Skin of body (tissue), 2 donors: ENCODE data around the gene CDC42BPB. TPM values are rescaled to one million over a fixed set of nuclear protein-coding genes. Genes with fewer than 3 reads are reported as not detected.

Experiments
- DNase-seq: peaks from one replicate; lab custom pipeline; 2025; lab: John Stamatoyannopoulos, UW
- total RNA-seq: library from RNA; depleted of rRNA; stranded (reverse); fragments of >200 nt; gene quantifications from one replicate; pipeline ENCODE4 v1.2.3, GENCODE V29; 2014

Gene CDC42BPB
- total RNA-seq, 1 donor from 2014 or later, result 61.6 TPM

DNA sequence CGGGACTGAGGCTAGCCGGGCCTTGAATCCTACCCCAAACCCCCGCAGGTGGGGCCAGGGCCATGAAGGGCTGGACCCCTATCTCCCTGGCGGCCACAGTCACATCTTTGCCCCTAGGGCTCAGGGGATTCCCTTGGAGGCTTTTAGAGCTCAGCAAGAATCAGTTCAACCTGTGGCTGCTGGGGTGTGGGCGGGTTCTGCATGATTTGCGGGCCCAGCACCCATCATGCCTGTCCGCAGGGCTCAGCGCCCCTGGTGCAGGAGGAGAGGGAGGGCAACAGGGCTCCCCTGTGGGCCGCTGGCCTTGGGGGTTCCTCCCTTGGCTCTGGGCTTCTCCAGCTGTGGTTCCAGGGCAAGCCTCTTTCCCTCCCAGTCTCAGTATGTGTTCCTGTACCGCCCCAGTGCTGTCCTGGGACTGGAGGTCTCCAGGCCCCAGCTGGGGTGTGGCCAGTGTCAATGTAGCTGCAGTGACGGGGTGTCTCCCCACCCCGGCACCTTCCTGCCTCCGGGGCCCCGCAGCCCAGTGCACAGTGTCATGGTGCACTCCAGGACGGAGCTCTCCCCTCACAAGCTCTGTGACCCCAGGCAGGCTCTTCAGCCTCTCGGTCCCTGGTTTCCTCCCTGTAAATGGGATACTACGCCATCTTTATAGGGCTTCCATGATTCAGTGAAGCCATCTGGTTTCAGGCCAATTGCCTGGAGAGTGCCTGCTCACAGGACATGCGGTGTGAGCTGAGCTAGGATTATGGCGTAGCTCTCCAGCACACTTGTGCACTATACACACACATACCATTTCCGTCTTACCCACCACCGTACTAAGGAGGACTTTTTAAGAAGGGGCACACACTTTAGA is 16.8 kb upstream of the CDC42BPB start:
- no peak for DNase-seq

DNA sequence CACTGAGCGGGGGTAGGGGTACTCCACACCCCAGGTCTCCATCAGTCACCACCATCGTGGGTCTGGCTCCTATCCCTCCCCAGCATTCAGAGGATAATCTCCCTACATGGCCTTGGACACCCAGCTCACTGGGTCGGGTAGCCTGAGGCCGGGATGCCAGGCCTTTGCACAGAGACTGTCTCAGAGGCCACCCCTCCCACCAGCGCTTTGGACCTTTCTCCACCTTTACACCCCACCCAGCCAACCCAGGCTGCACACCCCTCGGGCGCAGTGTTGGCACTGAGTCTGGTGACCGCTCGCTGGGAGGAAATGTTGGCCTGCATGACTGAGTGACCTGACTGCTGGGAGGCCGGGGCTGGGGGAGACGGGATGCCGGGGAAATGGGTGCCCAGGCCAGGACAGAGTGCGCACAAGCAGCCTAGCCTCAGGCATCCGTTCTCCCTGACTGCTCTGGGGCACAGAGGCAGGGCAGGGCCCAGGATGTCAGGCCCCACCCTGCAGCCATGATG is 16.1 kb upstream of the CDC42BPB start:
- DNase-seq, result no peak

DNA sequence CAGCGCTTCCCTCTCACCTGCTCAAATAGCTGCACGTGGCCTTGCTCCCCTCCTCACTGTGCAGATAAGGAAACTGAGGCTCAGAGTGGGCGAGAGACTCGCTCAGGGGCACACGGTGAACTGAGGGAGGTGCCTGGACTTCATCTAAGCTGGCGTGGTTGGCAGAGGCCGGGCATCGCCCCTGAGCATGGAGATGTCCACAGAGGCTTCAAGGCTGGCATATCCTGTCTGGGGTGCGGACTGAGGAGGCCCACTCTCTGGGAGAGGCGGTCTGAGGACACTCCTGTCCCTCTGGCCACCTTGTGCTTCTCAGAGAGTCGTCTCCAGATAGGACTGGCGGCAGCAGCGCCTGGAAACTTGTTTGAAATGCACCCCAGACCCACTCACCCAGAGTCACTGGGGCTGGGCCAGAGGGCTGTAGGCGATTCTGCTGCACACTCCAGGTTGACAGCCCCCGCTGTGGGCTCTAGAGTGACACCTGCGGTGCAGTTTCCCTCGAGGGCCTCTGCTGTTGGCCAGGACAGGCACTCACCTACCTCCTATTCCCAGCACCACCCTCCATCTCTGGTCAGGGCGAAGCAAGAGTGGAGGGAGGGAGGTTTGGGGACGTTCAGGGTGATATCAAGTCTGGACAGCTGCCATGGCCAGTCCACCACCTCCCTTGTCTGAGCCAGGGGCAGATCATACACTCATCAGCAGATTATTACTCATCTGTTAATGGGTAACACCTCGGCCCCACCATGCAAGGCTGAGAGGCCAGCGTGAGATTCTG is 15.4 kb upstream of the CDC42BPB start:
- no peak for DNase-seq

DNA sequence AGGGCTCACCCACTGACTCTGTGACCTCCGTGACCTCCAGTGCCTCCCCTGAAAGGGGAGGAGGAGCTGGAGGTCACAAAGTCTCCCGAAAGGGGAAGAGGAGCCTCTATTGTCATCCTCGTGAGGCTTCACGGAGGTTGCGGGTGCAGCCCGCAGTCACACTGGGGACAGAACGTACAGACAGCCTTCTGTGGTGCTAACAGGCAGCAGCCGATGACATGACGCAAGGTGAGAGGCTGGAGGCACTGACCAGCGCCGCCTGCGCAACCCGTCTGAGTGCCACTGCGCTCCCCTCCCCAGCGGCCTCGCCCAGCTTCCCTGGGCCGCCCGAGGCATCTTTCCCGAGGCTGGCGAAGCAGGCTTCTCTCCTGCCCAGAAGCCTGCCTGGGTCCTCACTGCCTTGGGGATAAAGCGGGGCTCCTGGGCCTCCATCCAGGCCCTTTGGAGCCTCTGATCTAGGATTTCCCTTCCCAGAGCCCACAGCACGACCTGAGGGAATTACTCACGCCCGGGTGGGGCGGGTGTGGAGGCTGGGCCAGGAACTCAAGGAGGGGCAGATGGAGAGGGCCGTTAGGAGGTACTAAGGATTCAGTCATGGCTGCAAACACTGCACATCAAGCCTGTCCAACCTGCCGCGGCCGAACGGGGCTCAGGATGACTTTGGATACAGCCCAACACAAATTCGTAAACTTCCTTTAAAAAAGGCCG is 14.3 kb upstream of the CDC42BPB start:
- DNase-seq, result no peak

DNA sequence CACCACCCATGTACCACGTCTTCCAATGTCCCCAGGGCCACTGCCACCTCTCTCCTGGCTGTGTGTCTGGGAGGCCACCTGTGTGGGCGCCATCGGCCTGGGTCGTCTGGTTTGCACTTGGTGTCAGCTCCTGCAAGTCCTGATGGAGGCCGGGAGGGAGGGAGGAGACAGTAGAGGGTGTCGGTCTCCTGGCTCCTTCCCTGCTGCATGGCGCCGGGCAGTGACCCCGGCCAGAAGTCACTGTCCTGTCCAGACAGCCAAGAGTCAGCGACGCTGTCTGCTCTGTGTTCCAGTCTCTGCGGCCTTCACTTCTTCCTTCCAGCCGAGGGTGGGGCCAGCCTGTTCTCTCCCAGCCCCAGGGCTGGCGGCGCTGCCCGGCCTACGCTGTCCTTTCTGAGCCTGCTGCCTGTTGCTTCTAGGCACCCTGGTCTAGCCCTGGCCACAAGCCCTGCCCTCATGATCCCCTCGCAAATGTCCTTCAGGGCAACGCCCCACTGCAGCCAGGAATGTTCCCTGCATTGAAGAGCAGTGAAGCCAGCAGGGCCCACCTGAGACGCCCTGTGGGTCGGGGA is 13.7 kb upstream of the CDC42BPB start:
- no peak for DNase-seq

DNA sequence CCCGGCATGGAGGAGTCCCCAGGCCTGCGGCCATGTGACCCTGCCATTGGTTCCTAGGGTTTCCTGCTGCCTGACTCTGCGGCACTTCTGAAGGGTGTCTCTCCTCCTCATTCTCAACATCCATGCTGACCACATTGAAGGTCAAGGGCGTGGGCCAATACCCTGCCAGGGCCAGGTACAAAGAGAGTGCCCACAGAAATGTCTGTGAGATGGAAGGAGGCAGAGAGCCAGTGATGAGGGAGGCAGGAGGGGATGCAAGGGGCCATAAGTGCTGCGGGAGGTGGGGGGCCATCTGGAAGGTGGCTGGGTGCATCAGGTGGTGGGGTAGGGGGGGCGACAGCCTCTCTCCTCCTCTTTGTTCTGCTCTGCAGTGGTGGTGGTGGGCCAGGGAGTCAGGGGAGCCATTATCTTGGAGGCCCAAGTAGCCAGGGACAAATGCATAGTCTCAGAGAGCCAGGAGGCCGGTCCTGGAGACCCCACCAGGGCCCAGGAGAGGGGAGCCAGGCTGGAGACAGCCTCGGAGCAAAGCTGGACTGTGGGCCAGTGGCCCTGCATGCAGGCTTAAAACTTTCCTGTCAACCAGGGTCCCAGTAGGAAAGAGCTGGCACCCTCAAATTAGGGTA is 13.0 kb upstream of the CDC42BPB start:
- no peak for DNase-seq

DNA sequence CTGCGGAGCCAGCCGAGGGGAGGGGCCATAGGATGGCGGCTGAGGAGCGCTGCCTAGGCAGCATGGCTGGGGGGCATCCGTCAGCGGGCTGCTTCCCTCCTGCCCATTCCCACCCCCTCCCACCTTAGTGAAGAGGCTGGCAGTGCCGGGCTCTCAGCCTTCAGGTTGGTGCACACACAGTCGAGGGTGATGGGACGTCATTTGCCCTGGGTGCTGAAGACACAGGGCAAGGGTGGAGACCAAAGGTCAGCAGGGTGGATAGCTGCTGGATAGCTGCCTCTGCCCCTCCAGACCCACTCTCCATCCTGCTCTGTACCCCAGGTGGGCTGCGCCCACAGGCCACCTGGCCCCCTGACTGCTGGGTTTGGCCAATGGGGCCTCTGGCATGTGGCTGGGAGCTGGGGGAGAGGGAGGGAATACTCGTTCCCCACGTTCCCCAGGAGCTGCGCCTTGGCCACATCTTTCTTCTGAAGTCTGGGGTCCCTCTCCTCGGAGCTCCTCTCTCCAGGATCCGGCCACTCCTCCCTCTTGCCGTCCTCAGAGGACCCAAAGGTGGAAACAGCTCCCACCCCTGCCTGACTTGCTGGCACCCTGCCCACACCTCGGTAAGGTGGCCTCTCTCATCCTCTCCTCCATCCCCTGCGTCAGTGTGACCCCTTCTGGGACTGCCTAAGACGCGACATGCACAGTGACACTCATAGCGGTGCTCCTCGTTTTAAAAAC is 11.2 kb upstream of the CDC42BPB start:
- no peak for DNase-seq

DNA sequence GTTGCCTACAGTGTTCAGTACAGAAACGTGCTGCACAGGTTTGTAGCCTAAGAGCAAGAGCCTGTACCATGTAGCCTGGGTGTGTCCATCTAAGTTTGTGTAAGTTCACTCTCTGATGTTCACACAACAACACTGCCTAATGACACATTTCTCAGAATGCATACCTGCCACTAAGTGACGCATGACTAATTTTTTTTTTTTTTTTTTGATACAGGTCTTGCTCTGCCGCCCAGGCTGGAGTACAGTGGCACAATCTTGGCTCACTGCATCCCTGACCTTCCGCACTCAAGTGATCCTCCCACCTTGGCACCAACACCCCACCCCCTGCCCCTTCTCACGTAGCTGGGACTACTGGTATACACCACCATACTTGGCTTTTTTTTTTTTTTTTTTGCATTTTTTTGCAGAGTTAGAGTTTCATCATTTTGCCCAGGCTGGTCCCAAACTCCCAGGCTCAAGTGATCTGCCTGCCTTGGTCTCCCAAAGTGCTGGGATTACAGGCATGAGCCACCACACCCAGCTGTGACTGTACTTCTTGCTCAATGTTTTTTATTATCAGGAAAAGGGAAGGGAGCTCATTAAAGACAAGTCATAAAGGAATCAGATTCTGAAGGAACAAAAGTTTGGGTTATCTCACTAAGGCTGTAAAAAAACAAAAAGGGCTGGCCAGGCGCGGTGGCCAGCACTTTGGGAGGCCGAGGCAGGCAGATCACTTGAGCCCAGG is 10.0 kb upstream of the CDC42BPB start:
- DNase-seq, result no peak

DNA sequence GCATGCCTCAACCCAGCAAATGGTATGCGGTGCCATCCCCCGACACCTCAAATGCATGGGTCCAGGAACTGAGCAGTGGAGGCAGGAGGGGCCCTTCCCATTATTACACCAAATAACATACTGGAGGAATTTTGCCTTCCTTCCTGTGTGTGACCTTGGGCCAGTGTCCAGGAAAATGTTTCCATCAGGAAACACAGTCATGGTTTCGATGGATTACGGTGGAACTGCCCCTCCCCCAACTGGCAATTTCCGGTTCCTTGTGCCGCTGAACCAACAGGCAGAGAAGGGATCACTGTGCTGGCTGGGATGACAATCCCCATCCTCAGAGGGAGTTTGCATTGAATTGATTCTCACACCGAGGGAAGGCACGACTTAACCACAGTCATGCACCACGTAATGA is 9.1 kb upstream of the CDC42BPB start:
- no peak for DNase-seq

DNA sequence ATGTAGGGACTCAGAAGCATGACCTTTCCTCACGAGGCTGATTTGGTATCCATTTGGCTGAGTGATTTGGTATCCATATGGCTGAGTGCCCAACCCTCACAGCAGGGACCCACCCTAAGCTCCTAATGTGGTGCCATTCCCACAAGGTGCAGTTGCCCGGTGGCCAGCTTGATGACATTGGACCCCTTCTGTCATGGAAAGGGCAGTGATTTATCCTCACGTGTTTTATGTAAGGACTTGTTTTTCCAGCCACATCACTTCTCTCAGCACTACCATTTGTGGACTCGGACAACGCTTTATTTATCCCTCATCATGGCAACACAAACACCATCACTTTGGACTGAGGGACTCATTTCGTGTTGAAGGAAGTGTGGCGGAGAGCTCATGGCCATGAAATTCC is 8.5 kb upstream of the CDC42BPB start:
- no peak for DNase-seq

DNA sequence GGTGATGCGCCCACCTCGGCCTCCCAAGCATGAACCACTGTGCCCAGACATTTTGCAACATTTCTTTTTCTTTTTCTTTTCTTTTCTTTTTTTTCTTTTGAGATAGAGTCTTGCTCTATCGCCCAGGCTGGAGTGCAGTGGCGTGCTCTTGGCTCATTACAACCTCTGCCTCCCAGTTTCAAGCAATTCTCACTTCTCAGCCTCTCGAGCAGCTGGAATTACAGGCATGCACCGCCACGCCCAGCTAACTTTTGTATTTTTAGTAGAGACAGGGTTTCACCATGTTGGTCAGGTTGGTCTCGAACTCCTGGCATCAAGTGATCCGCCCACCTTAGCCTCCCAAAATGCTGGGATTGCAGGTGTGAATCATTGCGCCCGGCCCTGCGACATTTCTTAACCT is 7.6 kb upstream of the CDC42BPB start:
- no peak for DNase-seq

DNA sequence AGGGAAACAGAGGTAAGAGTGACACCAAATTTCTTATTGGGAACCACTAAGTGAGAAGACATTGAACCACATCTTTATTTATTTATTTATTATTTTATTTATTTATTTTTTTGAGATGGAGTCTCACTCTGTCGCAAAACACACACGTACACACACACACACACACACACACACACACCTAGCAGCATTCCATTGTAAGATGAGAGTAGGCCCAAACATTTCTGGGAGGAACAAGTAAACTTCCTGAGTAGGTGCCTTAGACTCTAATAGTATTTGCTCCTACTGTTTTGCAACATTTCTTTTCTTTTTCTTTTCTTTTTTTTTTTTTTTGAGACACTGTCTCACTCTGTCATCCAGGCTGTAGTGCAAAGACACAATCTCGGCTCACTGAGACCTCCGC is 7.1 kb upstream of the CDC42BPB start:
- DNase-seq, result no peak

DNA sequence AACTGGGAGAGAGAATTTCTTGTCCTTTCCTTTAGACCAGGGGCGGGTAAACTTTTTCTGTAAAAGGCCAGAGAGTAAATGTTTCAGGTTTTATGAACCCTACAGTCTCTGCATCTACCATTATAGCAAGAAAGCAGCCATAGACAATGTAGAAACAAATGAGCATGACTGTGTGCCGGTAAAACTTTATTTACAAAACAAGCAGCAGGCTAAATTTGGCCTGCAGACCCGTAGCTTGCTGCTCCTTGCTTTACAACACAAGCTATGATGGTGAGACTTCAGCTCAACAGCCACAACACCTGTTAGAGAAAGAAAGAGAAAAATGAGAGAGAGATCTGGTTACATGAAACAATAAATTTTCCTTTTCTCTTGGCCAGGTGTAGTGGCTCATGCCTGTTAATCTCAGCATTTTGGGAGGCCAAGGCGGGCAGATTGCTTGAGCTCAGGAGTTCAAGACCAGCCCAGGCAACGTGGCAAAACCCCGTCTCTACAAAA is 4.2 kb upstream of the CDC42BPB start:
- DNase-seq, result no peak

DNA sequence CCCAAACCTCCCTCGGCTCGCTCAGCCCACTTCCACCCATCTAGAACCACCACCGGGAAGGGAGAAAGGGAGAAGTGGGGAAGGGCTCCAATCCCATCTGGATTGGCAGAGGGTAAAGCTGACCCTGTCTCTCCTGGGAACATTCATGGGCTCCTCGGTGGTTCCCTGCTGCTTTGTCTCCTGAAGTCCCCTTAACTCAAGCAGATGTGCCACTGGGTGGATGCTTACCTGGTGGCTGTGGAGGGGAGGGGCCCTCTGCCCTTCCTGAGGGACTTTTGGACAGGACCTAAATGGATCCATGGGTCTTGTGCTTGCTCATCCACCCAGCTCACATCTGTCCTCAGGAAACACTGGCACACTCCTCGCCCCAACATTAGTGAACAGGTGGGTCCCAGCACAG is 2.2 kb upstream of the CDC42BPB start:
- DNase-seq, result no peak

DNA sequence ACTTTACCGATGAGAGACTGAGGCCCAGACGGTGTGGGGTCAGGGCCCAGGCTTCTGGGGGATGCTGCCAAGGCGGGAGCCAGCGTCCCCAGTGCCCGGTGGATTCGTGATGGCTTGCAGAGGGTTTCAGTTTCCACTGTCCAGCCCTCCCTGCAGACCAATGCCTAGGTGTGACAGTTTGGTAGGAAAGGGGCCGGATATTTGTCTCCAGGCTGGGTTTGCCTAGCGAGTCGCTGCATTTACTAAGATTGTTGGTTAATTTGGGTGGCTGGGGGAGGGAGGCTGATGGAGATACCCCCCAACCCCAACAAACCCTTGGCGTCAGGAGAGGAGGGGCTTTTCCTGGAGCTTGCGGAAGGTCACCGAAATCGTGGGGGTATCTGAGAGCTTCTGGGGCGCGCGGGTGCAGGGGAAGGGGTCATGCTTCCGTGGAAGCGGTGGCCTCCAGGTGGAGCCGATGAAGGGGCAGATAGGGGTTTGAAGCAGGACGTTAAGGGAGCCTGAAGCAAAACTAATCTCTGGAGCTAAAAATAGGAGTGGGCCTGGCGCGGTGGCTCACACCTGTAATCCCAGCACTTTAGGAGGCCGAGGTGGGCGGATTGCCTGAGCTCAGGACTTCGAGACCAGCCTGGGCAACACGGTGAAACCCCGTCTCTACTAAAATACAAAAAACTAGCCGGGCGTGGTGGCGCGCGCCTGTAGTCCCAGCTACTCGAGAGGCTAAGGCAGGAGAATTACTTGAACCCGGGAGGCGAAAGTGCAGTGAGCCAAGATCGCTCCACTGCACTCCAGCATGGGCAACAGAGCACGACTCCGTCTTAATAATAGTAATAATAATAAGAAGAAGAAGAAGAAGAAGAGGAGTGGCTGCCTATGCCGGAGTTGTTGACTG is 1.1 kb upstream of the CDC42BPB start:
- peak; percentile 16 for DNase-seq

DNA sequence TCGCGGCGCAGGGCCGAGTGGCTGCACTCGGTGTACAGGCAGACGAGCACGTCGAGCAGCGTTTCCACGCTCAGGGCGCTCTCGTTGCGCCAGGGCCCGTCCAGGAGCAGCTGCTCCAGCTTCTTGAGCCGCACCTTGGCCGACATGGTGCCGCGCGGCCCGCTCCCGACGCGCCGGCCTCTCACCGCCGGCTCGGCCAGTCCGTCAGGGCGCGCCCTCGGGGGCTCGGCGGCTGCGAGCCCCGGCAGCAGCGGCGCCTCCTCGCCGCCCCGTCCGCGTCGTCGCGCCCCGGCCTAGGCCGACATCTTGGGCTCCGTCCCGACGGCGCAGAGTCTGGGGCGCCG is 349 bp downstream of the CDC42BPB start:
- no peak for DNase-seq

DNA sequence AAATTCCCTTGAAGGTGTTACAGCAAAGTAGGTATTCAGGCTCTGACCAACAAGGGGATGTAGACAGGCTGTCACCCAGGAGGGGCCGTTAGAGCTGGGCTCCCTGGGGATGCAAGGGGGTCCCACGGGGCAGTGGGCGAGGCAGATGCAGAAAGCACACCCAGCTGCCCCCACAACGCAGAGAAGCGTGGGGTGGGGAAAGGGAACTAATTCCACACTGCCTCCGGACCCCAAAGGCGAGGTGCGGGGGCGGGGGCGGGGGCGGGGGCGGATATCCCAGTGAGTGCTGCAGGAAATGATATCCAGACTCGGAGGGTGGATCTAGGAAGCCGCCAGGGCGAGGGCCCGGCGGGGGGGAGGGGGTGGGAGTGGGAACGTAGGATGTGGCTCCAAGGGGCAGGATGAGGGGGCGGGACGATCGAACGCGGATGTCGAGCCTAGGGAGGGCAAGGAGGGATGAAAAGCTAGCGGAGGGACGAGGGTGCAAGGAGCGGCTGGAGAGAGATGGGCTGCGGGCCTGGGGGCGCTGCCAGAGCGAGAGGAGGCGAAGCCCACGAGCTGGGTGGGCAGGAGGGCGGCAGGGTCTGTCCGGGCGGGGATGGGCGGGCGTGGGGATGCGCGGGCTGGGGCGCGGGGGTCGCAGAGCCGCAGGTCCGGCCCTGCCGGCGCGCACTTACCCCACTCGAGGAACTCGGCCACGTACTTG is 874 bp downstream of the CDC42BPB start:
- DNase-seq, result peak; percentile 65

DNA sequence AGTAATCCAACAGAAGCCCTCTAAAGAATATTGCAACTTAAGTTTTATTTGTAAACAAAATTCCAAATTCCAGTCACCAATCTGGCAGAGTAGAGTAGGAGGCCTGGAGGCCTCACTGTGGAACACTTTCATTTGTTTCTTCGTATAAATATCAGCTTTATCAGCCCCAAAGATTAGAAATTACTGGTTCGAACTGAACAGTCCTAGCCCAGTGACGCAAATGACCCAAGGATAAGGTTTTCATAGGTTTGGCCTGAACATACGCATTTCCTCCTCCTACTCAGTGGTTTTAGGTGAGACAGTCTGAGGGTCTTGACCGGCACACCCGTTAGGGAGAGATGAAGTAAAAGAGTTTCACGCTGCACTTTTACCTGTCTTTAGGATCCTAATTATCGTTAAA is 1.7 kb downstream of the CDC42BPB start:
- no peak for DNase-seq
